AML-193 (cell line): ENCODE data around the gene CNTNAP1.

ENCODE experiments used
- DNase-seq, 2 experiments: peaks; one replicate each; lab custom pipeline; 2025; lab: John Stamatoyannopoulos, UW

CNTNAP1 gene

DNA sequence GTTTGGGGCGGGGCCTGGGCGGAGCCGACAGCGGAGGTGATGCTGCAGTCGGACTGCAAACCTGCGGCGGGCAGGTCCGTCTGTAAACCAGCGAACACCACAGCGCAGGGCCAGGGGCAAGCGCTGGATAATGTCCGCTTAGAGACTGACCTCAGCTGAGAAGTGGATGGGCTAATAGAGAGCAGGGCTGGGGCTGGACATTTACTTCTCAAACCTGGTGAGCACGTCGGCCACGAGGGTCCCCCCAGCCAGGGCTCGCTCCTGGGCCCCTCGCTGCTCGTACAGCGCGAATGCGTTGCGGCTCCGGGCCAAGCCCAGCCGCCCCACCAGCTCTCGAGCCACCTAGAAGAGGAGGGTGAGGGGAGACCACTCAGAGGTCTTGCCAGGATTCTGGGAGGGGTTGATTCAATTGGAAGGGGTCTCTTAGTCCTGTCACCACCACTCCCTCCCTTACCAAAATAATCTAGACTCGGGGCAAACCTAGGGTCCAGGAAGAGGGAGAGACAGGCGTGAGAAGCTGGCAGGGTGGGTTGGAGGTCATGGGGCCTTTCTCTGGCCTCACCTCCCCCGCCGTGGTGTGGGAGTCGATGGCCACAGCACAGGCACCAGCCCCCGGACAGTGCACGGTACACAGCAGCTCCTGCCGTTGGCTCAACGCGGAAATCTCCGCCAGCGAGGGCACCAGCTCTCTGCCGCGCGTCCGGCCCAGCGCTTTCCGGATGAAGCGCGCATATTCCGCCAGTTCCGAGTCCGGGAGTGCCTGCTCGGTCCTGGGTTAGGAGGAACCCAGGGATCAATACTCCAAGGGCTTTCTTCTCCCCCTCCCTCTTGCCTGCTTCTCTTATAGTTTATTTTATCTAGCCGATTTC, 11.3 kb upstream of the CNTNAP1 start:
- DNase-seq: no peak

DNA sequence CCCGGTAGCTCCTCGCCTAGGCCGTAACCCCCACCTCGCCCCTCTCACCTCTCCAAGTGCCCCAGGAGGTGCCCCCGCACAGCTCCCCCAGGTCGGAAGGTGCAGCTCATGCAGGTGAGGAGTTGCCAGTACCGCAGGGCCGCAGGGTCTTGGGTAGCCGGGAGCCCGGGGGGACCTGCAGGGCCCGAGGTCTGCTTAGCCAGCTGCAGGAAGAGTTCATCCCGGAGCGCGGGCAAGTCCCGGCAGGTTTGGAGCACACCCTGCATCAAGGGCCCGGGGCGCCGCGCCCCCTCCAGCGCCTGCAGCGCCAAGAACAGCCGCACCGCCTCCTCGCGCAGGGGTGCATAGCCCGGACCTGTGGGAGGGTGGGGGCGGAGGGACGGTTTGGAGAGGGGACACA, 10.3 kb upstream of the CNTNAP1 start:
- no peak for DNase-seq

GRCh38 chr17:42673266-42673884, 9.0 kb upstream of the CNTNAP1 start:
- DNase-seq: no peak

GRCh38 chr17:42673885-42674754, 8.2 kb upstream of the CNTNAP1 start:
- DNase-seq: peak; percentile 29 to 45

DNA sequence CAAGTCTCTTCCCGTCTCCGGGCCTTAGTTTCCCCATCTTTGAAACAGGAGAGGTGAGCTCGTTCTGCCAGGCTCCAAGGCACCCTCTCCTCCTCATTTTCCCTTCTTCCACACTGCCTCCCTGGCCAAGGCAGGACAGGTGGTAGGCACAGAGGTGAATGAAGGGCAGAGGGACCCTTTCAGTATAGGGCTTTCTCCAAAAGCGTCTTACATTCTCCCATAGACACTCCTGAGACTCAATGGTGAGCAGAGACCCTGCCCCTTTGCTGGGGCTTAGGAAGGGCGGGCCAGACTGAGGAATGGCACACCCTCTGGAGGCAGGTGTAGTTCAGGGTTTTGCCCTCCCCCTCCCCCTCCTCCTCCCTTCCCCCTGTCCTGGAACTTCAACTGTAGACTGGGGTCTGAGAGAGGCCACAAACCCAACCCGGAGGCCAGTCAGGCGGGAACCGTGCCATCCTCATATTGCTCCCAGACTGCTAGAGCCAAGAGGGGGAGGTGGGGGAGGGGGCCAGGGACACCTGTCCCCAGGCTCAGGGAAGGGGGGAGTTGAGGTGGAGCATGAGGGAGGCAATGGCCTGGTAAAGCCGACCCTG, 7.5 kb upstream of the CNTNAP1 start:
- DNase-seq: no peak

DNA sequence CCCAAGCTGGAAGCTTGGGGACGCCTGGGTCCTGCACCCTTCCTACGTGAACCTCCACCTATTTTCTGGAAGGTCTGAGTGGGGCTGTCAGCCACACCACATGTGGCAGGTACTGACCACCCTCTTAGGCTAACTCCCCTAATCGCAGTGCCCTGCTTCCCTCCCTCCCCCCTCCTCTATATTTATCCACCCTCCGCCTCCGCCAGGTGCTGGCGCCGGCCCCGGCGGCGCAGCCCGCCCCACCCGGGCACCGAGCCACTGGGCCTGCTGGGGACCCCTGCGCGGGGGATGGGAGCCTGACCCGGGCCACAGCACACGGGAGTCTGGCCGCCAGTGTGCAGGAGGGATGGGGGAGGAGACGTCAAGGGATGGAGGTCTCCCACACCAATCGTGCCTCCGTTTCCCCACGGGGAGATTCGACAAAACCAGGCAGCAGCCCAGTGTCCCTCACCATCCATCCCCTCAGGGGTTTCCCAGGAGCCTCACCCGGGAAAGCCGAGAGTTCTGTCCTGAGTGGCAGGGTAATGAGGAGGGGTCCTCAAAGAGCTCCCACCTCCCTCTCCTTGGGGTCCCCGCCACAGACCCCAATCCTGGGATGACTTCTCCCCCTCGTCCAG, 6.9 kb upstream of the CNTNAP1 start:
- DNase-seq: no peak

DNA sequence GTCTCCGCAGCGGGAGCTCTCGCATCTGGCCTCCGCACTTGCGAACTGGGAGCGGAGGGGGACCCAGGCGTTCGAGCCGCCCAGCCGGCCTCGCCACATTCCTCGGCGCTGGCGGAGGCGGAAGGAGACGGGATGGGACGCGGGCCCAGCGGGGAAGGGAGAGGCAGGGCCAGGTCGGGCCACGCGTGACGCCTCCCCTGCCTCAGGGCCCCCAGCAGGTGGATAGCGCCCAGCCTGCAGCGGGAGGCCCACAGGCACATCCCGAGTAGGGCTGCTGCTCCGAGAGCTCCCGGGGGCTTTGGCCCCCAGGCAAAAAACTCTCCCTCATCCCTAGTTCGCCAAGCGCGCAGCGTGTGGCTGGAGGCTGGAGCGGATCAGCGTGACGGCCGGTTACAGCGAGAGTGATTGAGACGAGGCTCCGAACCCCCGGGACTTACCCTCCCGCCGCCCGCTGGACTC, 6.3 kb upstream of the CNTNAP1 start:
- no peak for DNase-seq

GRCh38 chr17:42676424-42677011, 5.8 kb upstream of the CNTNAP1 start, which contains the start of gene PLEKHH3:
TSS of gene PLEKHH3 (minus strand) at chr17:42676994. CDS start at chr17:42676563, 431 bp downstream.
- no peak for DNase-seq

GRCh38 chr17:42677012-42677857, 5.1 kb upstream of the CNTNAP1 start:
- peak; percentile 99 to 100 for DNase-seq

GRCh38 chr17:42677921-42678781, 4.2 kb upstream of the CNTNAP1 start:
- peak; percentile 94 to 96 for DNase-seq

GRCh38 chr17:42678951-42679491, 3.3 kb upstream of the CNTNAP1 start:
- peak in 1 of 2 experiments; percentile 19 for DNase-seq

DNA sequence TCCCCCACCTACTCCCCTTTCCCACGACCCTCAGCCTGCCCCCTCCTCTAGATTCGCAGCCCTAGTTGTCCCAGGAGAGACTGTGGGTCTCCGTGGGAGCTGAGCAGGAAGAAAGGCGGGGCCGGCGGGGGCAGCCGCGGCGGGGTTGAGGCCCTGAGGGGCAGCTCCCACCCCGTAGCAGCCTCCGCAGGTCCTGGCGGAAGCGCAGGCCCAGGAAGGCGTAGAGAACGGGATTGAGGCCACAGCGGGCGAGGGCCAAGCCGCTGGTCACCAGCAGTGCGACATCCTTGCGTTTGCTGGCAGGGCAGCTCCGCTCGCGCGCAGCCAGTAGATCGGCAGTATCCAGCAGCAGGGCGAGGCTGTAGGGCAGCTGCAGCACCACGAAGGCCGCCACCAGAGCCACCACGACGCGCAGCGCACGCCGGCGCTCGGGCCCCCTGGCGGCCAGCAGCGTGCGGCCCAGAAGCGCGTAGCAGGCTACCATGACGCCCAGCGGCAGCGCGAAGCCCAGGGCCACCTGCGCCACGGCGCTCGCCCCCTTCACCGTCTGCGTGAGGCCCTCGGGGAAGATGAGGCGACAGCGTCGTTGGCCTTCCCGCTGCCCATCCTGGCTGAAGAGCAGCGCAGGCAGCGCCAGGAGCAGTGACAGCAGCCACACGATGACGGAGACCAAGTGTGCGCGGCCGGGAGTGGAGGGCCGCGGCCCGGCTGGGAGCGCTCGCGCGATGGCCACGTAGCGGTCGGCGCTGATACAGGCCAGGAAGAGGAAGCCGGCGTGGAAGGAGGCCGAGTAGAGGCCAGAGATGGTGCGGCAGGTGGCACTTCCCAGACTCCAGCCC, 2.6 kb upstream of the CNTNAP1 start:
- peak; percentile 86 for DNase-seq

DNA sequence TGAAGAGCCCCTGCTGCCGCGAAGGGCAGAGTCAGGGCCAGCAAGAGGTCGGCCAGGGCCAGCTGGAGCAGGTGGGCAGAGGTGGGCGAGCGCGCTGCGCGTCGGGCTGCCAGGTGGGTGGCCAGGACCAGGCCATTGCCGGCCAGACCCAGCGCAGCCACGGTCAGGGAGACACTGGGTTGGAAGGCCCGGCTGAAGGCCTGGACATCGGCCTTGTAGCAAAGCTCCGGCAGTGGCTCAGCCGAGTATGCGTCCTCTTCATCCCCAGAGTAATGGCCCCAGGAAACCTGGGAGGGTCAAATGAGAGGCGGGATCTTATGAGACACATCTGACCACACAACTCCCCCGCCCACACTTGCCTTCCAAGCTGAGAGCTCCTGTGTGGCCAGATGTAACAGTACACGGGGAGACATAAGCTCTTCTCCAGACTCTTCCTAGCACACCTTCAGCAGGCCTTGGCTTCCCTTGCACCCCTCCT, 2.0 kb upstream of the CNTNAP1 start:
- no peak for DNase-seq

DNA sequence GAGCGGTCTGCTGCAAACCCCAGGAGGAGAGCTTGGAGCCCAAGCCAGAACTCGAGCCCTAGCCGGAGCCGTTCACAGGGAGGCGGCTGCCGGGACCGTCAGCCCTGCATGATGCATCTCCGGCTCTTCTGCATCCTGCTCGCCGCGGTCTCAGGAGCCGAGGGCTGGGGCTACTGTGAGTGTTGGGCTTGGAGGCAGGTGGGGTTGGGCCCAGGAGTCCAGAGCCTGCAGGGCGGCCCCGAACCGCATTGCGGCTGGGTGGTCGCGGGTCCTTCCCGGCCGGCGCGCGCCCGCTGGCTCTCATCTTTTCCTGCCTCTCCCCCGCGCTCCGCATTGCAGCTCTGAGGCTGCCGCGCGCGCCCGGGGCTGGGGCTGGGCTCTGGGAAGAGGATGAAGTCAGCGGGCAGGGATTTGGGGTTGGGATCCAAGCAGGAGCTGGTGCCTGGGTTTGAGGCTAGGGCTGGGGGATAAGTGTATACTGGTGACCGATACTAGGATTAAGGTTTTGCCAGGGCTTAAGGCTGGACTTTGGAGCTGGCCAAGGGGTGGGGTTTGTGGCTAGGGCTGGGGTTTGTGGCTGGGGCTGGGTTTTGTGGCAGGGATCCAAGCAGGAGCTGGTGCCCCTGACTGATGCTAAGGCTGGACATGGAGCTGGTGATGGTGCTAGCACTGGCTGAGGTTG, 532 bp downstream of the CNTNAP1 start:
- peak in 1 of 2 experiments; percentile 12 for DNase-seq

GRCh38 chr17:42683407-42684034, 1.2 kb downstream of the CNTNAP1 start:
- no peak for DNase-seq

DNA sequence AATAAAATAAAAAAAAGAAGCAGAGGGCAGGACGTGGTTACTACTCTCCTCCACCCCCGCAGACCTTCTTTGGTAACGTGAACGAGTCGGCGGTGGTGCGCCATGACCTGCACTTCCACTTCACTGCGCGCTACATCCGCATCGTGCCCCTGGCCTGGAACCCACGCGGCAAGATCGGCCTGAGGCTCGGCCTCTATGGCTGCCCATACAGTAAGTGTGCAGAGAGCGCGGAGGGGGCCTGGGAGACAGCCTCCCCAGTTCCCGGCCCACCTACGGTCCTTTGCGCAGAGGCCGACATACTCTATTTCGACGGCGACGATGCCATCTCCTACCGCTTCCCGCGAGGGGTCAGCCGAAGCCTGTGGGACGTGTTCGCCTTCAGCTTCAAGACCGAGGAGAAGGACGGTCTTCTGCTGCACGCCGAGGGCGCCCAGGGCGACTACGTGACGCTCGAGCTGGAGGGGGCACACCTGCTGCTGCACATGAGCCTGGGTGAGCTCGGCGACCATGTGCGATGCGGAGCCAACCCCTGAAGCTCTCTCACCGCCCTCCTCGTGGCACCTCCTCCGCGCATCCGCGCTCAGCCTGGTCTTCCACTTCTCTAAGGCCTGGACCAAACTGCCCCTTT, 2.7 kb downstream of the CNTNAP1 start:
- DNase-seq: no peak
